Measurements from ENCODE around the gene PARVB.

The PARVB gene

GRCh38 chr22:44025171-44026065 lies 1.3 kb downstream of the PARVB start:
- no peak overlapping the region for H3K4me3 ChIP-seq (ENCODE audit: low read depth, low read length)

GRCh38 chr22:44026066-44026629 lies 2.0 kb downstream of the PARVB start:
- no peak overlapping the region for H3K4me3 ChIP-seq (ENCODE audit: low read depth, low read length)

GRCh38 chr22:44026630-44027511 lies 2.8 kb downstream of the PARVB start:
- H3K4me3 ChIP-seq (ENCODE audit: low read depth, low read length) = no peak overlapping the region

GRCh38 chr22:44028091-44028490 lies 4.0 kb downstream of the PARVB start:
- no peak overlapping the region for H3K4me3 ChIP-seq (ENCODE audit: low read depth, low read length)

DNA sequence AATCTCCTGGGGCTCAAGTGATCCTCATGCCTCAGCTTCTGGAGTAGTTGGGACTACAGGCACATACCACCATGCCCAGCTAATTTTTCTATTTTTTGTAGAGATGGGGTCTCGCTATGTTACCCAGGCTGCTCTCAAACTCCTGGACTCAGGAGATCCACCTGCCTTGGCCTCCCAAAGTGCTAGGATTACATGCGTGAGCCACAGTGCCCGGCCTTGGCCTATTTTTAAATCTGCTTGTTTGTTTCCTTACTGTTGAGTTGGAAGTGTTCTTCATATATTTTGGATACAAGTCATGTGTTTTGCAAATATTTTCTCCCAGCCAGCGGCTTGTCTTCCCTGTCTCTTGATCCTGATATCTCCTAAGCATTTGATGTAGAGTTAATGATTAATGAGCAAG lies 5.0 kb downstream of the PARVB start:
- H3K4me3 ChIP-seq (ENCODE audit: low read depth, low read length) = no peak overlapping the region

DNA sequence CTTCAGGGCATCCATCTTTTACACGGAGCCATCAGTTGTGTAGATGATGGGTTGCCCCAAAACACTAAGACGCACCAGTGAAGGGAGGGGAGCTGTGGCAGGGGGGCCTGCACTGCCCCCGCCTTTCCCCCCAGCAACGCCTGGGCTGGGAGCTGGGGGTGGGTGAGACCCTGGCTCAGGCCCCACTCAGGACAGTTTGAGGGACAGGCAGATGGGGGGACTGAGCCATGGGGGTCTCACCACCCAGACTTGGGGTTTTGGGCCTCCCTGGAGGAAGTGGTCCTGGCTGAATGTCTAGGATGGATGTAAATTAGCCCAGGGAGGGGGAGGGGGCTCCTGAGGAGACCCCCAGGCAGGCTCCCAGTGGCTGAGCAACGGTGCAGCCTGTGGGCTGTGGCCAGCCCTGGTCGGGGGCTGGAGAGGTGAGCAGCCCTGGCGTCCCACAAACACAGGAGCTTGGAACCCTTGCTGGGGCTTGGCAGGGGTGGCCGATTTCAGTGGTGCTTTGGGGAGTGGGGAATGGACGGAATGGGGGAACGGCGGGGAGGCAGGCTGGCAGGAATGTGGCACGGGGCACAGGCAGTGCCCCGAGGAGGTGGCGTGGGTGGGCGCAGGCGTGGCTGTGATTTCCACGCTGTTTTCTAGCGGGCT lies 6.1 kb downstream of the PARVB start:
- no peak overlapping the region for H3K4me3 ChIP-seq (ENCODE audit: low read depth, low read length)

GRCh38 chr22:44030702-44031082 lies 6.6 kb downstream of the PARVB start:
- no peak overlapping the region for H3K4me3 ChIP-seq (ENCODE audit: low read depth, low read length)

DNA sequence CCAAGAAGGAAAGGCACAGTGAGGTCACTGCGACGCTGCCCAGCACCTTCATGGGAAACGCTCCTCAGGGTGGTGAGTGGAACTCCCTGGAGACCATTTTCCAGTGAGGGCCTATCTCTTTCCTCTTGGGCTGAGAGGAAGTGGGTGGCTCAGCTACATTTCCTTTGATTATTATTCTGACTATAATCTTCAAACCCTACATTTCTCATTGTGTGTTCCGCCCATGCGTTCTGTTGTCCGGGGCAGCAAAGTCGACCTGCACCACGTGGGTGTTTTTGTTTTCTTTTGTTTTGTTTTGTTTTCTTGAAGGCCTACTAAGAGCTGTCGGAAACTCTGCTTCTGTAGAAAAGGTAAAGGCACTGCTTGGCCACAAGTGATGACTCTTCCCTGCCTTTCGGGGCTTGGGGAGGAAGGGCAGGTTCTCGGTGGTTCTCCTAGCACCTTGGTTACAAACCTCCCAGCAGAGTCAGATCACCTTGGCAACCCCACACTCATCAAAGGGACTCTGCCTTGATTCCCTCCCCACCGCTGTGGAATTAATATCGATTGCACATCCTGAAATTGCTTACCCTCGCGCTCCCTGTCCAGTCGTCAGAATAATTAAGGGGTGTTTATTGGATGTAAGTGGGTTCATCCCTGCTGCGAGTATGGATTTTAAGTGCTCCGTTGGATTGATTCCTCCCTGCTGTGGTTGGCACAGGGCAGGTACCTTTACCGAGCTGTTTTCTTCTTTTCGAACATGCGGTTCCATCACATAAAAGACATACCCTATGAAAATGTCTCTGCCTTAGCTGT lies 7.3 kb downstream of the PARVB start:
- H3K4me3 ChIP-seq (ENCODE audit: low read depth, low read length) = no peak overlapping the region

DNA sequence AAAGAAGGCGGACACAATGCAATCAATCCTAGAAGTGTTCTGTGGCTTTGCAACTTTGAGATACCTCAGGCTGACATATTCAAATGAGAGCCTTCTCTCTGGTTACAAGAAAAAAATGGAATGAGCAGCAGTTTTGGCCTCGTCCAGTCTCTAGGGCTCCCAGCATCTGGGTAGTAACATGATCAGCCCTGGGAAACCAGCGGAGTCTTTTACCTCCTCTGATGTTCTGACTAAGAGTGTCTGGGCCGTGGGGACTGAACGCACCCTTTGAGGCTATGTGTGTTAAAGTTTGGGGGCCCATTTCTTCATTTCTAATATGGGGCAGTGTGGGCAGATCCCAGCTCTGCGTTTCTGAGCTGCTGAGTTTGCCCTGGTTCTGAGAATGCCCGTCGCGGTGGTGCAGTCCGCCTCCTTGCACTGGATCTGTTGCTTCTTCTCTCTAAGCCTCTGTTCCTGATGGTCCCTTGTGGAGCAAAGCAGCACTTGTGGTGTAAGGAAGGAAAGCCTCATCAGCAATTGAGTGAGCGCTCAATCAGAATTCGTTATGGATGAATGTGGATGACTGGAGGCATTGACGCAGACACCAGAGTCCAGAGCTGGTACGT lies 8.1 kb downstream of the PARVB start:
- no peak overlapping the region for H3K4me3 ChIP-seq (ENCODE audit: low read depth, low read length)

DNA sequence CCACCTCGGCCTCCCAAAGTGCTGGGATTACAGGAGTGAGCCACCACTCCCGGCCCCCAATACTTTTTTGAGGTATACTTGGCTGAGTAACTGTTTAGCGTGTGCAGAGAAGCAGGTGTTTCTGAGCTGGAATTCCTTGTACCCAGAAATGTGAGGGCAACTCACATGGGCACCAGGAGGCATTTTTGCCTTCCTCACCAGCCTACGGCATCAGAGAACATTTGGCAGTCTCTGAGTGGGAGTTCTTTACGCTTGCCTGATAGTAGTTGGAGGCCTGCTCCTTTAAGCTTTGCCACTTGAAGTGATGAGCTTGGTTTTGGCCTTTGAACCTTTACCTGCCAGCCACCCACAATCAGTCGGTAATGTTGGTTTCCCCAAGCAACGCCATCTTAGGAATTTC lies 9.2 kb downstream of the PARVB start:
- H3K4me3 ChIP-seq (ENCODE audit: low read depth, low read length) = no peak overlapping the region

DNA sequence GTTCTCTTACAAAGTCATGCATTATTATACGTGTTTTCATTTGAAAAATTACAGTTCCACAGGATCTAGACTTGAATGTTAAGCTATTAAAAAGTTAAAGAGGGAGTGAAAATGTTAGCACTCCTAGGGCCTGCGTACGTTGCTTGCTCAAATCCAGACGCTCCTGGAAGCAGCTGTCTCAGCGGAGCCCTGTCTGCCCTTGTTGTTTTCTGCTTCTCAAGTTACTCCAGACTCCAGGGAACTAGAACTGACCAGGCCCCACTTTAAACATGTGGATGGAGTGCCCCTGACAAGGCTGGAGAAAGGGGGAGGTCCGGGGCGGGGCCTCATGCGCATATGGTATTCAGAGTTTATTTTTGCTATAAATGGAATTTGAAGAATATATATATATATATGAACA lies 9.6 kb downstream of the PARVB start:
- H3K4me3 ChIP-seq (ENCODE audit: low read depth, low read length) = no peak overlapping the region

GRCh38 chr22:44037519-44038375 lies 13.6 kb downstream of the PARVB start:
- no peak overlapping the region for H3K4me3 ChIP-seq (ENCODE audit: low read depth, low read length)

GRCh38 chr22:44039566-44040171 lies 15.6 kb downstream of the PARVB start:
- no peak overlapping the region for H3K4me3 ChIP-seq (ENCODE audit: low read depth, low read length)

DNA sequence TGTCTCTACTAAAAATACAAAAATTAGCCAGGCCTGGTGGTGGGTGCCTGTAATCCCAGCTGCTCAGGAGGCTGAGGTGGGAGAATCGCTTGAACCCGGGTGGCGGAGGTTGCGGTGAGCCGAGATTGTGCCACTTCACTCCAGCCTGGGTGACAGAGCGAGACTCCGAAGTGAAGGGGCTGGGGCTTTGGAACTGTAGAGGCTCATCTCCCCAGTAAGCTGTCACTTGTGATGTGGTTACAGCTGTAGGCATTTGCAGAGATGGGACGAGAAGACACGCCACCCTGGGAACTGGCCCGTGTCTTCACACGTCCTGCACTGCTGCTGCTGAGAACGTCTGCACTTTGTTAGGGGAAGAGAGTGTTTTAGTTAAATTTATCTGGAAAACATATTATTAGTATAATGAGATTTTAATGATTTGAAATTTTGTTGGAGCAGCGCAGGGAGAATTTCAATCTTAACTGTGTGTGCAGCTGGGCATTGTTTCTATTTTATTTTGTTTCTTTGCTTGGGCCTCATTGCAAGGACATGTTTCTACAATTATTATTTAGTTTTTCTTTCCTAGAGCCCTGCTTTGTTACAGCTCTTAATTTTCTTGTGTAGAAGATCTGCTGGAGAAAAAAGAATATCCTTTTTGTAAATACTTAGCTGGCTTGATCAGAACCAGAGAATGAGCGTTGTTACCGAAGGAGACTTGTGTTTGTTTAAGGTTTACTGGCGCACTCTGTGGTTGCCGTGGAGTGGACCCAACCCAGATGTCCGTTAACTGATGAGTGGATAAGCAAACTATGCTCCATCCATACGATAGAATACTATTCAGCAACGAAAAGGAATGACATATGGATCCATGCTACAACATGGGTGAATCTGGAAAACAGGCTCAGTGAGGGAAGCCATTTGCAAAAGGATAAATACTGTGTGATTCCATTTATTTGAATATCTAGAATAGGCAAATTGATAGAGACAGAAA lies 18.4 kb downstream of the PARVB start:
- no peak overlapping the region for H3K4me3 ChIP-seq (ENCODE audit: low read depth, low read length)

- H3K4me3 ChIP-seq (ENCODE audit: low read depth, low read length) = no peak overlapping the region
These were observed 21.0 kb downstream of the PARVB start for GRCh38 chr22:44045145-44045544.

GRCh38 chr22:44046485-44047141 lies 22.5 kb downstream of the PARVB start:
- H3K4me3 ChIP-seq (ENCODE audit: low read depth, low read length) = no peak overlapping the region

DNA sequence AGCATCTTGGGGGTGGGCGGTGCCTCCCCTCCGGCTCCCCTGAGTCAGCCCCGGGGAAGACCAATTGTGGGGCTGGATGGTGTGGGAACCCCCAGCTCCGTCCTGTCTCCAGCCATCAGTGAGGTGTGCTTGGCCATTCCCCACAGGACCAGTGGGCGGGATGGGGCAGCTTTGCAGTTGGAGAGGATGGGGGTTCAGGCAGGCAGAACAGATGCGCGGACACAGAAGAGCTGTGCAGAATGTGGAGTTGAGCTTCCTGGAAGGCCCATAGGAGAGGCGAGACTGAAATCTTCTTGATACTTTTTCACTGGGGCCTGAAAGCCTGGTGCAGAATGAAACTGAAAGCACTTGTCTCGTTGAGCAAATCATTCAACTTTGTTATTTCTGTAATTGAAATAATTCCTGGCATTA lies 23.8 kb downstream of the PARVB start:
- no peak overlapping the region for H3K4me3 ChIP-seq (ENCODE audit: low read depth, low read length)

All from iPS-11a (cell line).